Stimulated activated CD4-positive, alpha-beta T cell treated with anti-CD3 and anti-CD28 coated beads, TNF-alpha, amount 100 ng/mL, for 24 hours (primary cell): ENCODE measurements around the gene TRIM40.

Experiments
- DNase-seq, 3 experiments: peaks; one replicate each; pipeline ENCODE4 v3.0.0-alpha.2; 2020; ENCODE audit warnings: low read depth in 3 of 3

Gene TRIM40

DNA sequence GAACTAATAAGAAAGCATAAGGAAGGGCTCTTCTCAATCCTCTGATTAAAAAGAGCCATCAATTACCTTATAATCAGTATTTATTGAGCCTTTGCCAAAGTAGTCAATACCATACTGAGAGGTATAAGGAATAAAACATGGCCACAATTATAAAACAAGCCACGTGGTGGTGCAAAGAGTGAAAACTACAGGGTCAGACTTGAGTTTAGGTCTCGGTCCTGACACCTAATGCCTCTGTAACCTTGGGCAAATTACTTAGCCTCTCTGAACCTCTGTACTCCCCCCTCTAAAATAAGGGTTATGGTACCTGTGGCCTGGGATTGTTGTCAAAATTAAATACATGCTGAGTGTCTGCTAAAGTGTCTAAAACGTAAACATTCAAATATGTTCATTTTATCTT lies 13.3 kb downstream of the TRIM40 start:
- no peak for DNase-seq

DNA sequence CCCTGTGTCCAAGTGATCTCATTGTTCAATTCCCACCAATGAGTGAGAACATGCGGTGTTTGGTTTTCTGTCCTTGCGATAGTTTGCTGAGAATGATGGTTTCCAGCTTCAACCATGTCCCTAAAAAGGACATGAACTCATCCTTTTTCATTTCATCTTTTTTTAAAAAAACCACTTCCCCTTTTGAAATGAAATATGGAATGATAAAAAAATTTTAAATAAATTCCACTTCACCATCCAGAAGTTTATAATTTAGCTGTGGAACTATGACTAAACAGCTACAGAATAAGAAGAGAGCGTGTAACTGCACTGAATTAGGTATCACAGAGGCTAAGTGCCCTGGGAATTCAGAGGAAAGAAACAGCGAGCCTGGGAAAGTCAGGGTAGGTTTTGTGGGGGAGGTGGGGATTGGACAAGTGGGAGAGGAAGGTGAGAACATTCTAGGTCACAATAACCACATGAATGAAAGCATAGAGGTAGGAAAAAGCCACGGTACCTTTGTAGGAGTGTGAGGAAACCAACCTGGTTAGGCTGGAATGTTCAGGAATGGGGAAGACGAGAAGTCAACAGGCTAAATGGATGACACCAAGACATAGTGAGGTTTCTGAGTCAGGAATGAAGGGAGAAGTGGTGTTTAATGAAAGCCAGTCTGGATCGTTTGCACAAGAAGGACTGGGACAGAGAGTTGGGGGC lies 14.1 kb downstream of the TRIM40 start:
- DNase-seq: no peak

DNA sequence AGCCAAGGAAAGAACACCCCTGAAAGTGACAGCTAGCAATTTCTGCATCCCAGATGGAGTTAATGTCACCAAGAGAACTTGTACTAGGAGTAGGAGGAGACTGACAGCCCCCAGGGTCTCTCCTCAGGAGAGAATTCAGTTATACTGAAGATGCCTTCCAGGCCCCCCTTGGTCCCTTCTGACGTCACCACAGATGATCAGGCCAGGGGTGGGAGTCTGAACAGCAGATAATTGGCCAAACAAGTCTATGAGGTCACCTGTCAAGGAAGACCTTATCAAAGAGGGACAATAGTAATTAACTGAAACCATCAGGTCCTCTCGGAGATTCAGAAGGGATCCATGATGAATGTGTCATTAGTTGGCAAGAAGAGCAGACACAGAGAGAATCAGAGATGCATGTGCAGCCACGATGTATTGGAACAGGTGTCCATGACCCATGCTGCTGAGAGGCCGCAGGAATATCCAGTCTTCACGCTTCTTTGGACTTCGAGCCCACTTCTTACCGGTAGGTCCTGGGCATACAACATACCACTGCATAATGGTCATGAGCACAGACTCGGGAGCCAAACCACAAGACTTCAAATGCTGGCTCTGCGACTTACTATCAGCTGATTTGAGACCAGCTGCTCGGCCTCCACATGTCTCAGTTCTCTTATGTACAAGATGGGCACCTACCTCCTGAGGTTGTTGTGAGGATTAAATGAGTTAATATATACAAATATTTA lies 14.9 kb downstream of the TRIM40 start:
- no peak for DNase-seq

DNA sequence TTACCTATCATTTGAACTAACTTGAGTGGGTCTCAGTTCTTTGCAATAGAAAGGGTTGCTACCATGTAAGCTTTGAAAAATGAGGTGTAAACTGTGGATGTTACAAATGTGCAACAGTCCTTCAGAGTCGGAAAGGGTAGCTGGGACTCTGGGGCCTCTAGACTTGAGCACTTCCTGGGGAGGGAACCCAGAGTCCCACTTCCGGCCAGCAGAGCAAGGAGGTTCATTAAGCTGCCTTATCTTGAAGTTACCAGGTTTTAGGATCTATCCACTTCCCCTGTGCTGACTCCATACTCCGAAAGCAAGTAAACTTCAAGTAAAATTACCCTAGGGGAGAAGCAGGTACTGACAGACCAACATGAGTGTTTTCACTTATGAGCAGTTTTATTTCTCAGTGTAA lies 15.6 kb downstream of the TRIM40 start:
- no peak for DNase-seq

DNA sequence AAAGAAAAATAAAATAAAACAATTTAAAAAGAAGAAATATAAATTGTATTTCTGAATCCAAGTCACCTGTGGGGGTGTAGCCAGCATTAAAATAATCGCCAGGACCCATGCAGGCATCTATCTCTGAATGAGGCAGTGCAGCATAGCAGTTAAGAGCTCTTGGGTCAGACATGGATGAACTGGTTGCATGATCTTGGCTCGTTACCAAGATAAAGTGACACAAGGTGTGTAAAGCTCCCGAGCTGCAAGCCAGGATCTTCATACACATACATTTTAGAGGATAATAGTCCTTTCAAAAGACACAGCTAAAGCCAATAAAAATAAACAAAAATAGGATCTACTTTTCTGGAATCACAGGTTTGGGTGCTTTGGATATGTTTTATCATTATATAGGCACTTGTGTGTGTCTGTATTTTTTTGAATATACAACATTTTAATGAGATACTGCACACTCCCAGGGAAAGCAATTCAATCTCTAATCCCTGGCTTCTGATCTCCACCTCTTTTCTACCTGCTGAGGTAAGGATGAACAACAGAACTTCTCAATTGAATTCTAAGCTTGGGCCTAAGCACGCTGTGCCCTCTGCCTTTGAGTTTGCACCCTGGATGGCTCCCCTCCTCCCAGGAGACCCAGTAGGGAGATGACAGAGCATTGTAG lies 16.2 kb downstream of the TRIM40 start:
- no peak for DNase-seq

DNA sequence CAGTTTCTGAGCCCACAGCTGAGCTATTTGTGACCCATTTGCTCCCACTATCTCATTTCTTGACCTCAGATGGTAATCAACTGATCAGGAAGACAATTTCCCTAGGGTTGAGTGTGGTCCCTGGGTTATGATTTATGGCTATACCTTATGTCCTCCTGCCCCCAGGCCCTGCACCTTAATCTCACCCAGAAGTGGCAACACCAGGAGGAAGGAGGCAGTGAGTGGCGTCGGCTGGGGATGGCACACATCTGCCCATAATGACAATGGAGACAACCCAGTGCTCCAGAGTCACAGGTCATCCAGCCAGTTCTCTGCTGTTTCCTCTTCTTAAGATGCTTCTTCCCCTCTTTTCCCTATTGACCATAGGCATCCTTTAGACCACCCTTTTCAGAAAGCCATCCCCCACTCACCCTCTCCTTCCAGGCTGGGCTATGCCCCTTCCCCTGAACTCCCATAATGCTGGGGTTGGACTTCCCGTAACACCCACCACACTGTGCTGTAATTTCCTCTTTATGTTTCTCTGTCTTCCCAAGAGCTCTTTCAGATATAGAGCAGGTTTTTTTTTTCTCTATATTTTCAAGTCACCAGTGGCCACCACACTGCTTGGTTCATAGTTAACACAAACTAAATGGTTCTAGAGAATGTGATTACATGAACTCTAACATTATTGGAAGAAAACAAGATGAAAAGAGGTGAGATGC lies 17.1 kb downstream of the TRIM40 start:
- no peak for DNase-seq

DNA sequence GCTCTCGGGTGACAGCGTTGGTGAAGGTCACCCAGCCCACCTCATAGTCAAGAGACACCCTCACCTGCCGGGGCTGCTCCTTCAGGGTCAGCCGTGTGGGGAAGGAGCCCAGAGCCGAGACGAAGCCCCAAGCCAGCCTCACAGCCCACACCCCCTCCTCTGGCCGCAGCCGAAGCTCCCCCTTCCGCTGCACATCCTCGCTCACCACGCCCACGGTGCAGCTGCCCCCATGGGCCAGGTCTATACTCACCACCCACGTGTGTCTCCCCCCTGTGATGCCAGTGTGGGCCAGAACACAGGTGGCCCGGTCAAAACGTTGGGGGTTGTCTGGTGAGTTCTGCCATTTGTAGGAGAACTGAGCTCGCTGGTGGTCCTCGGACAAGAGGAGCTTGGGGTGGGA lies 18.1 kb downstream of the TRIM40 start:
- DNase-seq: no peak

DNA sequence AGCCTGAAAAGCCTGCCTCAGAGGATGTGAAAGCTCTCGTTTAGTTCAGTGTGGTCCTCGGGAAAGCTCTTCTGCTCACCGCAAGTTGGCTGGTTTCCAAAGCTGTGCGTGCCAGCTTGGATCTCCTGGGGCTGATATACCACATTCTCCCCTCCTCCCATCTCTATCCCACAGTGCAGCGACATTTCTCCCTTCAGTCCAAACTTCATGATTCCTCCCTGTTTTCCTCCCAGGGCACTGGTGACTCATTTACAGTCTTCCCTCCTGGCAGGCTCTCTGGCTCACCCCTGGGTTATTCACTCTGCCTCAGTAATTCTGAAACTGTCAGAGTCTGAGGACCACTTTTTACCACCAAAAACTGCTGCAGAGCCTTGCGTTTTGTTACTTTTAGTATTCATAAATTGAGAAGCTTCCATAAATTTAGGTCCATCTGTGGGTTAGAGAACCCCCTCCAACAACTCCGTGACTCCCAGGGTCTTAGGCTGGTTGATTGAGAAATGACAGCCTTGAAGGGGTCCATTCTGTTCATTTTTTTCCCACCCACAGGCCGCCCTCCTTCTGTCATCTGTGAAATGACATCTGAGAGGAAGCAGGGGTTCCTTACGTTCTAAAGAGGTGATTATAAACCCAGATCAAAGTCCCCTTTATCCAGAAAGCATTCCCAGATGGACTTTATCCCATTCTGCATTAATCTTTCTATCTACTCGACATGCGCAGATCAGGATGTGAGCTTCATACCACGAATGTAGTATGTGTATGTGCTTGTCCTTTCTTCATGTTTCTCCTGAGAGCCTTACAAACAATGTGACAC lies 19.0 kb downstream of the TRIM40 start:
- DNase-seq: no peak

DNA sequence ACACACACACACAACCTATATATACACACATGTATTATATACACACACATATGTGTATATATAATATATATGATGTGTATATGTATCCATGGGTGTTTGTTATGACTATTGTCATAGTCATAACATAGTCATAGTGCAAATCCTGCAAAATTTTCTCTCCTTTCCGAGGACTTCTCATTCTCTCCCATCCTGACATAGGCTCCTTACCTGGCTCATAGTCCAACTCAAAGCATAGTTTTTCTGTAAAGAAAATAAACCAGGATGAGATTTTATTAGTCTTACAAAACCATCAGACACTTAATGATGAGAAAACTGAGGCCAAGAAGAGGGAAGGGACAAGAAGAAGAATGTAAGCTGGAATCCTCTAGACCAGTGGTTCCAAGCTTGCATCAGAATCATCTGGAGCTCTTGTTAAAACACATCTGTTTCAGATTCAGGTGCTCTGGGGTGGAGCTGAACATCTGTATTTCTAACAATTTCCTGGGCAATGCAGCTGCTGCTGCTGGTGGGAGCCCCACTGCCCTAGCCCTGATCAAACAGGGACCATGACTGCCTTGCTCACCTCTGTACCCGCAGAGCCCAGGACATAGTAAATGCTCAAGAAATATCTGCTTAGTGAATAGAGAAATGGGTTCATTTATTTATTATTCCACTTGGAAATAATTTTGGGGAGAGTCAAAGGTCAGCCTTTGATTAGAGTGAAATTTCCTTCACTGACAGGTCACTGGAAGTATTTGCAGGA lies 19.8 kb downstream of the TRIM40 start:
- DNase-seq: no peak

DNA sequence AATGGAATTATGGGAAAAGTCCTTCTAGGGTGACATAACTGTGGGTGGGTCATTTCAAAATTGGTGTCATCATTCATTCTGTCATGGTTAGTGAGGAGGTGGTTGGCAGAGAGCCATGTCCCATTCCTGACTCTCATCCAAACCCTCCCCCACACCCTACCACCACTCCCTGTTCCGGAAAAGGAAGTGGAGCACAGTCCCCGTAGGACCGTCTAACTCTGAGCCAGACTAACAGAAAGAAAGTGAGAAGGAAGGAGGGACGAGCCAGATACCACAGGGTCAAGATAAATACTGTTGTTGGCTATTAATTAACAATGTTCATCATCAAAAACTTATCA lies 20.3 kb downstream of the TRIM40 start:
- no peak for DNase-seq

DNA sequence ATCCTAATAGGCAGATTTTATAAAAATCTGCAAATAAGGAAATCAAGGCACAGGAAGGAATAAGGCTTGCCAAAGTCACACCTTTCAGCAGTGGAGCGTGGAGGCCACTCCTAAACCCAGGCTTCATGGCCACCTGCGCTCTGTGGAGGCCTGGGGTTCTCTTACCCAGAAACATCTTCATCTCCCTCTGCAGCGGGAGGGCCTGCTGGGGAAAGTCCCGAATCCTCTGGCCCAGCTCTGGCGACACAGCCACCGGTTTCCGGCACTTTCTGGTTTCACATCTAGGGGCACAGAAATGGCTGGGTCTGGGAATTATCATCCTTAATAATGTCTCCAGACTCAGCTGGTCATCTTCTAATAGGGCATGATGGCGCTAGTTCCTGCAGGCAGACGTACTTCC lies 20.8 kb downstream of the TRIM40 start:
- DNase-seq: no peak

DNA sequence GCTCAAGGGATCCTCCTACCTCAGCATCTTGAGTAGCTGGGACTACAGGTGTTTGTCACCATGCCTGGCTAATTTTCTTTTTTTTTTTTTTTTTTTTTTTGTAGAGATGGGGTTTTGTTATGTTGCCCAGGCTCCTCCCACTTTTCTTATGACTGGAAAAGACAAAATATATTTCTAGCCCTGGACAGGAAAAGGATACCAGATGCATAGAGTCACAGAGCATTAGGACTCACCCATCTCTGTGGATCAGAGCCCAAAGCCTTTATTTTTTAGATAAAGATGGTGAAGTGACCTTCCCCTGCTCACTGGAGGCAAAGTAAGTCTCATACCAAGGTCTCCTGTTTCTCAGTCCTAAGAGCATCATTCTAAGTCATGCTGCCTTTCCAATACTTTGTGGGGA lies 21.6 kb downstream of the TRIM40 start:
- no peak for DNase-seq

DNA sequence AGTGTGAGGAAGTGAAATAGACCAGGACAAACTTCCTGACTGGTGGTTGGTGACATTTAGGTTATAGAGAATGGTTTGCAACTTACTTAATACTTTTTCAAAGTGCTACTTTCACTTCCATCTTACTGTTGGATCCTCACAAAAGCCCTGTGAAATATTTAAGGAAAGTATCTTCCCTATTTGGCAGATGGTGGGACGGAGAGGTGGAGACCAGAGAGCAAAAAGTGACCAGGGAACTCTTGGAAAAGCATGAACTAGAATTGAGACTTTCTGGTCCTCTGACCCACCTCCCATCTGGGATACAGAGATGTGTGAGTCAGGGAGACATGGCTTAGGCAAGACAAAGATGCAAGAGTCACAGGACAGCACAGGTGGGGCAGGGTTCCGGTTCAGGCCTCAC lies 22.1 kb downstream of the TRIM40 start:
- DNase-seq: no peak

DNA sequence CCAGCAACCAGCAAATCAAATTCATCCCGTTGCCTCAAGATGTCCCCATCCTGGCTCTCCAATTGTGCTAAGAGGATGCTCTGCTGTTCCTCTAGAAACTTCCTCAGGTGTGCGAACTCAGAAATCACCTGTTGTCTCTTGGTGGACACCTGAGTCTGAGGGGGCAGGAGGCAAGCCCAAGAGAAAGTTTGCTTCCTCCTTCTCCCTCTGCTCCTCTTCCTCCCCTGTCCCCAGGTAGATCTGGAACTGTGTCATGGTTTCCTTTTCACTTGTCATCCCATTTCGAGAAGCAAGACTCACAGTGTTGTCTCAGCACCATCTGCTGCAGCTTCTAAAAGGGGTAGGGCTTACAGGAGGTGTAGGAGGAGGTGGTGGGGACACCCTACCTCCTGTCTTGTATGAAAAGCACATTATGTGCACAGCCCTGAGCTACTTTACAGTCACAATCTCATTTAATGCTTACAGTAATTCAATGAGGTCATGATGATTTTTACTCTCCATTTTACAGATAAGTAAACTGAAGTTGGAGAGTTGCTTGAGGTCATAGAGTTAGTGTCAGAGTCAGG lies 22.6 kb downstream of the TRIM40 start:
- DNase-seq: no peak

DNA sequence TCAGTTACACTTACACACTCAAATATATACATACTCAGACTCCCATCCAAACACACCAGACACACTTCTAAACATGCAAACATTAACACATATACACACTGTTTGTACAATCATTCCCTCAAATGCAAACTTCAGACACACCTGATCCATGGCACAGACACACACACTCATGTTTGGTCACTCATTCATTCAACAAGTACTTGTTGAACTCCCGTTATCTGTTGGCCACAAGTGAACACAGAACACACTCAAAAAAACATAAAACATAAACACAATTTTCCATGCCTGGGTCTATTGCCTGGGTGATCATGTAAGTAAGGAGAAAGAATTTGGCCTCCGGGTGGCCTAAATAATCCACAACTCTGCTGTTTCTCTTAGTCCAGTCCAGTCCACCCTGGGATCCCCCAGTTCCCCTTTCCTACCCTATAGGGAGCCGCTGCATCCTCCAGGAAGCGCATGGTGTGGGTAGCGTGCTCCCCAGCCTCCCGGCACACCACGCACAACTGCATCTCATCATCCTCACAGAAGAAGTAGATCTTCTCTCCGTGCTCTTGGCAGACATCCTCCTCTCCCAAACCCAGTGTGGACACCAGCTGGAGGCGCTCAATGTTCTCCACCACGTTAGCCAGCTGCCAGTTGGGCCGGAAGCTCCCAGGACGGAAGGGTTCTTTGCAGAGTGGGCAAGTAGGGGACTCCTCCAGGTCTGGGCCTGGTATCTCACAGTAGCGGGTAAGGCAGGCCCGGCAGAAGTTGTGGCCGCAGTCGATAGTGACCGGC lies 24.3 kb downstream of the TRIM40 start:
- no peak for DNase-seq

DNA sequence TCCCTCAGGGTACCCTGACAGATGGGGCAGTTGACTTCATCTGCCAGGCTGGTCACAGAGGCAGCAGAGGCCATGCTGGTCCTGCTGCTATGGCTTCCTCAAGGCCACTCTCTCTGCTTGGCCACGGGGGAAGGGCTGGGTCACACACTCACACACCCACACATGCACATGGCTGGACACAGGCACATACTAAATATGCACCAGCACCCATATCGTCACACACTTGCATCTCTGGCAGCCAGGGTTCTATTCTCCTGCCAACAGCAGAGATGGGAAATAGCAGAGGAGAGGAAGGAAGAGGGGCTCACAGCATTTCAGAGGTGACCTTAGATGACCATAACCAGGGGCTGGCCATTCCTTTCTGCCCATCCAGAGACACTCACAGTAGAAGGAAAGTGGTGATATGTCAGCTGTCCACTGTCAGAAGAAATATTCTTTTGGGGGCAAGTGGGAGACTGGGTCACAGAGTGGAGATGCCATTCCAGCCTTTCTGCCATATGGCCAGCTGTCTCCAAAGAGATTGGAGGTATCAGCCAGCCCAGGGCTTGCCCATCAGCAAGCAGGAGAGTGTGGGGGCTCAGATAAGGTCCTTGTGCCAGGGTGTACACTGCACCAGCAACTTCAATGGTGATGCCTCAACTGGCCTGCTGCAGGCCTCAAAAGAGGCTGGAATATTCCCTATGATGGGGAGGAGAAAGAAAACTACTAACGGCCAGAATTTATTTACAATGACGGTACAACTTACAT lies 25.0 kb downstream of the TRIM40 start, which contains the start of gene TRIM10:
Gene TRIM10, minus strand, starts transcription at position 427 of the 747 bp plus-strand sequence. Its CDS starts 353 bp downstream, at position 74.
- DNase-seq: no peak

DNA sequence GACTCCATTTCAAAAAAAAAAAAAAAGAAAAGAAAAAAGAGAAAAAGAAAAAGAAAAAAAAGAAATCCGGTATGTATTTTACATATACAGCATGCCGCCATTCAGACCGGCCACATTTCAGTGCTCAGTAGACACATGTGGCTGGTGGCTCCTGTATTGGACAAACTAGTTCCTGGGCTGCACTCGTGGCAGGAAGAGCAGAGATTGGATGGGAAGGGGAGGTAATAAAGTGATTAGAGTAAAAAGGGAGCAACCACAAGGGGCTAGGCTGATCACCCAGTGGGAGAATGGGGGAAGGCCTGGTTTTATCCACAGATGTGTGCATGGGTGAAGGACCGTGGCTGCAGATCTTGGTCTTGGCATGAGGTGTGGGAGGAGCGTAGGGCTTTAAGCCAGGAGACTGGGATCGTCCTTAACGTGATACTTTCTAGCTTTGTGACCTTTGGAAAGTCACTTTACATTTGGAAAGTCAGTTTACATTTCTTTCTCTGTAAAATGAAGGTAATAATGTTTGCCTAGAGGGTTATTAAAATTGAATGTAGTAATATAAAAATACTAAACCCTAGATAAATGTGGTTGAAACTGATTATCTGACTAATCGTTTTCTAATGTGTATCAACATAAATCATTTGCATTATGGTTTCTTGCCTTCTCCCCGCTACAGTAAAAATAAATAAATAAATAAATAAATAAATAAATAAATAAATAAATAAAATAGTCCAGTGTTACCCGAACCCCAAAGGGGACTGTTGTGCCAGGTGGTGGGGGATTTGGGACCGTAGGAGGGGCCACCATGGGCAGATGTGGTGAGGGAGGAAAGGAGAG lies 26.5 kb downstream of the TRIM40 start:
- no peak for DNase-seq
